GM21529 (cell line): Measurements from ENCODE around the gene MTMR10.

Experiments
- ATAC-seq: cut with Tn5 transposase; IDR thresholded peaks from one replicate; pipeline ENCODE4 v1.9.1; 2021; ENCODE audit not compliant: unreplicated experiment

The MTMR10 gene

DNA sequence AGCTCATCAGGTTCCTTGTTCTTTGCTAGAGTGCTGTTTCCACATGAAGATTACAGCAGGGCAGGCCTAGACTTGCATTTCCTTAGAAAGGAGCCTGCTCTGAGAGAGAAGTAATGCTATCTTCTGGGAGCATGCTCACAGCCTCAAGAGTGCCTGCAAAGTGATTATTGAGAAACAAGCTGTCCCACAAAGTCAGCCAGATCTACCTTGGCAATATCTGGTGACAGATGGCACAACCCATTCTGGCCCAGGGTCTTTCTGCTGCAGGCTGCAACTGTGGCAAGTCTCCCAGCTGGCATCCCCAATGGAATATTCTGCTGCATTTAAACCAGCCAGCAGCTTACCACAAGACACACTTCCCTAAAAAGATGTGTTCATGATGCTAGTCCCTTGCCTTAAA is 29.3 kb downstream of the MTMR10 start:
- no peak for ATAC-seq

DNA sequence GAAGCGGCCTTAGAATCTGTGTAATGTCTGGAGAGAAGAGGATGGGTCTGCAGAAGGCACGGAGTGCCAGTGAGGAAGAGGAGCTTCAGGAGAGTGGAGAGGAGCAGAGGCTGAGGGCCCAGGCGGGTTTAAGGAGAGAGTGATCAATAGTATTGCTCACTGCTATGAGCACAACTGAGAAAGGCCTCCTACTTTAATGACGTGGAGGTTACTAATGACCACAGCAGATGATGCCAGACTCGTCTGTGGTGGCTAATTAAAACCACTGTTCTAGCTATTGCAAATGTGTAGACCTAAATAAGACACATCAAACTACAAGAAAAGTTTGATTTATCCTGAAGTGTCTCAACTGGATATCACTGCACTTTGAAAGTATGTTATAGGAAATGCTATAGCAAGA is 33.2 kb downstream of the MTMR10 start:
- no peak for ATAC-seq

DNA sequence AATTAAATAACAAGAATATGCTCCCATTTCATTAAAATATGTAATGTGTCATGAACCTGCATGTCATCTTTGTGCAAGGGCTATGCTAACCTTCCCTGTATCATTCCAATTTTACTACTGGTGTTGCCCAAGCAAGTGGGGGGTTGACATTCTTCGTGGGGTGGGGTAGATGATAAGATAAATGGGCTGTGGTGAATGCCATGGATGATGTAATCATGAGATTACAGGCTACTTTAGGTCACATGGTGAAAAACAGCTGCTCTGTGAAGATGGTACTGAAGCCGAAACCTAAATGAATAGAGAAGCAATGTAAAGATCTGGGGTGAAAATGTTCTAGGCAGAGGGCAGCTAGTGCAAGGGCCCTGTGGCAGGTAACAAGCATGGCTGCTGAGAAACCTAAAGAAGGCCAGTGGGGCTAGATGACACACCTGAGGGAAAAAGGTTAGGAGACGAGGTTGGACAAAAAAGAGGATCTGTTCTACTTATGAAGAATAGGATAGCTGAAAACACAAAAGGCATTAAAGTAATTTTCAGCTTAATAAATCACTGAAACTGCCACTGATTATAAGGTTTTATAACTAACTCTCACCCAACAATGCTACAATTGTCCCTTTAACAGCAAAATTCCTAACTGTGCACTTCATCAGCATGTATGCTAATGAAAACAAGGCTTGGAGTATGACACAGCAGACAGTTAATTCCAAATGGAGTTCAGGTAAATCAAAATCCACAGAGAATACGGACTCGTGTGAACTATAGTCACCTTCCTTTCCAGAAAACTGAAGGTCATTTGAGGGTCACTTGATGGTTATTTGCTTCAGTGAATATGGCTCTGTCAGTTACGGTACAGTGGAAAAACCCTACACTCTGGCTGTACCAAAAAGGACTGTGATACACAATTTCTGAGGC is 35.0 kb downstream of the MTMR10 start:
- no peak for ATAC-seq

DNA sequence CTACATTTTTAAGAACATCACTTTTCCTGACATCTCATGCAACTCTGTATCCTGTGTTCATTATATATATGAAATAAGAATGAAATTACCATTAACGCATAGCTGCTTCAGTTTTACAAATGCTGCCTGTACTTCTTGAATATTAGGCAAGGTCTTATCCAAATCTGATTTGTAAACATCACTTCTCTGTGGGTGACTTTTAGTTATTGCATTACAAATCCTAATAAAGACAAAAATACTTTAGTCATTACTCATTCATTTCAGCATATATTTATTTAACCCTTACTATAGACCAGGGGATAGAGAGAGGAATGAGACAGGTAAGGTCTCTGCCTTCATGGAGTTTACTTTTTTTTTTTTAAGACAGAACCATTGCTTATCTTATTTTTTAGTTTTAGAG is 36.8 kb downstream of the MTMR10 start:
- no peak for ATAC-seq

DNA sequence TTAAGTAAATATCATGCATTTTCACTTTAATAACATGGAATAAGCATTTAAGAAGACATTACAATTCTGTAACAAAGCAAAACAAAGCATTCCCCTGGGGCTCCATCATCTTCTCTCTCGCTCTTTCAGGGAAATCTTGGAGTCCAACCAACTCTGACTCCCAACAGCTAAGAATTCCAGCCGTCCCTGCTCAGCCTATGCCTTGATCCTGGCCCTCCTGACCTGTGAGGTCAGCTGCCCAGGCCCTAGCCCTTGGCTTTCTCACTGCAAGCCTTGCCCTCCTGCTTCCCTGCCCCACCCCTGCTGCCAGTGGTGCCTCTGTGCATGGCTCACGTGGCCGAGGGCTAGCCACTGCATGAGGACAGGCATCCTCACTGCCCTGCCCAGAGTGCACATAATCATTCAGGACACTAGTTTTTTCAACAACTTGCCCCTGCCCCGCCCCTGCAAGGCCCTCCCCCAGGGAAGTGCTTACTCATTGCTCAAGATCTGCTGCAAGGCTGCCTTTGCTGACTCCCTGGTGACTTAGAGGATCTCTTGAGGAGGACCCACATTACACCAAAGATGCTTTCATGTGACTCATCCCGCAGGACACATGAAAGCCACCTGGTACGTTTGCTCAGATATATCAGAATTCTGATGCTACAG is 37.6 kb downstream of the MTMR10 start:
- no peak for ATAC-seq

DNA sequence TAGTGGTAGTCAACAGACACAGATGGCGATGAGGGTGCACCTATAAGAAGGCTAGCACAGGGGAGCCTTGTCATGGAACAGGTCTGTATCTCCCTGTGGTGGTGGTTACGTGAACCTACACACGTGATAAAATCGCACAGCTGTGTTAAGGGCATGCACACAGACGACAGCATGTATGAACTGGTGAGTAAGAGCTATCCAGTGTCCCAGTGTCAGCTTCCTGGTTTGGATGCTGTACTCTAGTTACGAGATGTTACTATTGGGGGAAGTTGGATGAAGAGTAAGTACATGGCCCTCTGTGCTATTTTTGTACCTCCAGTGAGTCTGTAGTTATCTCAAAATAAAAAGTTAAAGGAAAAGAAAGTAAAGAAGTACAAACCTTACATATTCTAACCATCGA is 38.2 kb downstream of the MTMR10 start:
- ATAC-seq: no peak

DNA sequence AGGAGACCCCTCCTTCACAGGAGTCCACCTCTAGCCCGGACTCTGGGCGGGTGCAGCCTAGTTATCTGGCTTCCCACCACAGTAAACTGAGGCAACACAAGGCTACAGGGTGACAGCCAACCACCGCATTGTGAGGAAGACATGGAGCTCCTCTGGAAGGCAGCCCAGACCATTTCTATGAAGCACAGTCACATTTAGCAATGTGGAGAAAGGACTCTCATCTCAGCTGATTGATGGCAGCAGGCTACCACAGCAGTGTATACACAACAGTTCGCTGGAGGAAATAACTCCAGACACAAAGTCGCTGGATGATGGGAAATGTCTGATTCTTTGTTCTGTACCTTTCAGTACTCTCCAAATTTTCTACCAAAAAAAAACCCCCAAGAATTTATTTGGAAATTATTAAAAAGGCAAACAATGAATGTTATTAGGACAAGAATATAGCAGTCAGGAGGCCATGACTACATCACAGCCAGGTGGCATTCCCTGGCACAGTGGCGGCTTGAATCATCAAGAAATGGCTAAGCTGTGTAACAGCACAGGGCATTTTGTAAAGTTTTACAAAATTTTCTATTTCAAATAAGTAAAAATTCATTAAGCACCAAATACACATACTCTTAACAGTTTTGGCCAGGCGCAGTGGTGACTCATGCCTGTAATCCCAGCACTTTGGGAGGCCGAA is 47.6 kb downstream of the MTMR10 start:
- ATAC-seq: no peak

DNA sequence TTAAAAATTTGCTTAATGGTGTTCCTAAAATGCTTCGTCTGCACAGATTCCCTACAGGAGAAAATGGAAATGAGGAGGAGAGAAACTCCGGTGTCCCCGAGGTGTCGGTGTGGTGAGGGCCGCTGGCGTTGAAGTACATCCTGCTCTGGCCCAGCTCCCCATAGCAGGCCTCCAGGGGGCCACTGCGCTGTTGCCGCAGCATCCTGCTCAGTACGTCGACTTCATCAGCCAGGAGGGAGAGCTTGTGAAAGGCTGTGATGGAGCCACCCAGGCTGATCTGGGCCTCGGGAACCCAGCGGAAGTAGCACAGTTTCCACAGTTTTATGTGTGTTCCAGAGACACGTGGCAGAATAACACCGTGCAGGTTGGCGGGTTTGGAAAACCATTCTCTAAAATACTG is 49.9 kb downstream of the MTMR10 start:
- no peak for ATAC-seq

DNA sequence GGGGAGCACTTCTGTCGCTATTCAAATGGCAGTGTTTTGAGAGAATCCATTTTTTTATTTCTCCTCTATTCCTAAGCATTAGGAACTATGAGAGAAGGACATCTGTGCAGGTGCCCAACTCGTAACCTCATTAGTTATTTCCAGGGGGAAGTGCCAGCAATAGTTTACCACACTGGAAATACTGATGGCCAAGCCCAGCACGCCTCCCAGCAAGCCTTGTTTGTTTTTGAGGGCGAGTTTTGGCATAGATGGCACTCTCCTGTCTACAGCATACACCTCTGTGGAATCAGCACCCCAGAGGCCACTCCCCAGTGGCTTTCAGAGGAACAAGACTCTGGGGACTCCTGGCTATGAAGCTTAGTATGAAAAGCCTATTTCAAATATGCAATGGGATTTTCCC is 51.1 kb downstream of the MTMR10 start:
- no peak for ATAC-seq

DNA sequence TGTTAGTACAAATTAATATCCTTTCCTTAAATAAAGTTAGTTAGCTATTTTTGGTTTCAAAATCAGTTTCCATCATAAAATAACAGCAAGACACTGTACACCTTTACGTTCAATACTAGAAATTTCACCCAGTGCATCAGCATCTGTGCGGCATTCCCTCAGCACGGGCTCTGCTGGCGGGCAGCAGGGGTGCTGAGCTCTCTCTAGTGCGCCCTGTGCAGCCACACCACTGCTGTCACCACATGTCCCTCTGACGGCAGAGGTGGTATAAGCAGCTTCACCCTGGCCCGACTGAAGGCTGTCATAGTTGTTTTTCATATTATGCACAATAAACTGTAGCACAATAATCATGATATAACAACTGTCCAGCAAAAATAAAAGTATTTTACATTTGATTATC is 52.3 kb downstream of the MTMR10 start:
- ATAC-seq: no peak

DNA sequence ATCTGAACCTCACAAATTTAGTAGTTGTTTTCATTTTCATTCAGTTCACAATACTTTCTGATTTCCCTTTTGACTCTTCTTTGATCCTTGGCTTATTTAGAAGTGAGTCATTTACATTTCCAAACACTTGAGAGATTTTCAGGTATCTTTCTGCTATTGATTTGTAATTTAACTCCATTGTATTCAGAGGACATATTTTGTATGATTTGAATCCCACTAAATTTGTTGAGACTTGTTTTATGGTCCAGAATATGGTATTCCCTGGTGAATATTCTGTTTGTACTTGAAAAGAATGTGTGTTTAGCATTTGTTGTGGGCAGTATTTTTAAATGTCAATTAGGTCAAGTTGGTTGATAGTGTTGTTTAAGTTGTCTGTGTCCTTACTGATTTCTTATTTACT is 58.1 kb downstream of the MTMR10 start:
- ATAC-seq: no peak

DNA sequence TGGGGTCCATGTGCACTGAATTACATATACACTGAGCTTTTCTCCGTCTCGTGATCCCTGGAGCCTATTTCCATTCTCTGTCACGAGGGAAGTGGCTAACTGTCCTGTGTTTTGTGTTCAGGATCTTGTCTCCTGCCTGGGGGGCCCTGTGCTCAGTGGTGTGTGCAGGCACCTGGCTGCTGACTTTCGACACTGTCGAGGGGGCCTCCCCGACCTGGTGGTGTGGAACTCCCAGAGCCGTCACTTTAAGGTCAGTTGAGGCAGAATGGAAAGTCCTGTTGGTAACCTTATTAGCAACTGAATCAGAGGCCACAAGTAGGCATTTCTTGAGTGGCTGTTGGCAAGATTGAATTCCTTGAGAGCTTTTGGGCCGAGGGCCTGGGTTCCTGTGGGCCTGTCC is 61.0 kb downstream of the MTMR10 start:
- no peak for ATAC-seq

DNA sequence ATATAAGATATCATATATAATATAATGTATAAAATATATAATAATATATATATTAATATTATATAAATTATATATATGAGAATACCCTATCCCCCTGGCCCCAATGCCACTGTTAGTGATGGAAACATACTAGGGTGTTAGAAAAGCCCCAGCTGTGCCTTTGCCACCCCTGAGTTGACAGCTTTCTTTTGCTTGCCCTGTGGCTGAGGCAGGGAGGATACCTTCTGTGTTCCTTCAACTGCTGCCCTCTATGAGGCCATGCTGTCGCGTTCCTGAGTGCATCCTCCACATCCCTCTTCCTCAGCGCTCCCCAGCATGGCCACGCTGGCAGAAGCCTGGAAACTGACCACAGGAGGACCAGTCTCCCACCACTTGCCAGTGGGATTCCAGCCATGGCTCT is 61.4 kb downstream of the MTMR10 start:
- no peak for ATAC-seq

DNA sequence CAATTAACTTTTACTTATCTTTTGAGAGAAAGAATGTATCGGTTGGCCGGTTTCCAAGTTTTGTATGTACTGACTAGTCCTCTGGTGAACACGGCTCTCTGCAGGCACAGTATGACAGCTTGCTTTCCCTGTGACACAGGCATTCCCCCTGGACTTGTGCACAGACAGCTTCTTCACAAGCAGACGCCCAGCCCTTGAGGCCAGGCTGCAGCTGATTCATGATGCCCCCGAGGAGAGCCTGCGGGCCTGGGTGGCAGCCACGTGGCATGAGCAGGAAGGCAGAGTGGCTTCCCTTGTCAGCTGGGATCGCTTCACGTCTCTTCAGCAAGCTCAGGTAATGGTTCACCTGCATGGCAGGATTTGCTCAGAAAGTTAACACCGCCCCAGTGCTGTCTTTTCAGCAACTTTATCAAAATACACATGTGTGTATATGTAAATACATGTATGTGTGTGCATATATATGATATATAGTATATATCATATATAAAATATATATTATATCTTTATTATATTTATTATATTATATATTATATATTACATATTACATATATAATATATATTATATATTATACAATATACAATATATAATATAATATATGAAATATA is 62.3 kb downstream of the MTMR10 start:
- no peak for ATAC-seq

DNA sequence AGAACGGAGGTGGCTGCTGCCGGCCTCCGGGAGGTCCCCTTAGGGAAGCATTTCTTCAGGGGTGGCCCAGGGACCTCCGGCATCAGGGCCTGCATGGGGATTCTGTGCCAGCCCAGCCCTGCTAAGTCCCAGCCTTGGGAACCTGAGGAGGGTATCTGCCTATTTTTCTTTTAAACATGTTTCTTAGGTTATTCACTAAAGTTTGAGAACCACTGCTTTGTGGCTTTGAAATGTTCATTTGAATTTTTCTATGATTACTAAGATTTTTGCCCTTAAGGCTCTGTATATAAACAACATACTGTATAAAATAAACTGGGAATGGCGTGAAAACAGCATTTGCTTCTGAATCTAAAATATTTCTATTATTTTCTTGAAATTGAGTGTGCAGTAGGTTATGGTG is 63.4 kb downstream of the MTMR10 start:
- no peak for ATAC-seq

DNA sequence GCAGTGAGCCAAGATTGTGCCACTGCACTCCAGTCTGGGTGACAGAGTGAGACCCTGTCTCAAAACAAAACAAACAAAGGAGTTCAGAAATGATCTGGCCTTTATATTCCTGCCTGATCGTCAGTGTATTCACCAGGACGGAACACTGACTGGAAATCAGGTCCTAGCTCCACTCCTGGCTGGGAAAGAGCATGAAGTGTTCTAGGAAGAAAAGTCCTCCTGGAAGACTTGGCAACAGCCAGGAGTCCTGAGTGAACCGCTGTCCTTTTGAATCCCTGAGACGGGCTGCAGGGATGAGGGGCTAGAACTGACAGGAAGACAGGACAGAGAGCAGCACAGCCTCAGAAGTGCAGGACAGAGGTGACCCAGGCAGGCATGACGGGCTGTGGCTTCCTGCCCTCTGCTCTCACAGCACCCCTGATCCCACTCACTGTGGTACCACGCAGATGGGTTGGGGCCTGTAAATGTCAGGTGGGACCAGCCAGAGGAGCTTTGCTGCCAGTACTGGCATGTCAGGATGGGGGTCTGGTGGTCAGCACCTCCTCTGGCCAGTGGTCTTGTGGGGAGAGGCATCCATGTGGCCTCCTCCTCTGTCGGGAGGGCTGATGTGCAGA is 64.2 kb downstream of the MTMR10 start:
- no peak for ATAC-seq

DNA sequence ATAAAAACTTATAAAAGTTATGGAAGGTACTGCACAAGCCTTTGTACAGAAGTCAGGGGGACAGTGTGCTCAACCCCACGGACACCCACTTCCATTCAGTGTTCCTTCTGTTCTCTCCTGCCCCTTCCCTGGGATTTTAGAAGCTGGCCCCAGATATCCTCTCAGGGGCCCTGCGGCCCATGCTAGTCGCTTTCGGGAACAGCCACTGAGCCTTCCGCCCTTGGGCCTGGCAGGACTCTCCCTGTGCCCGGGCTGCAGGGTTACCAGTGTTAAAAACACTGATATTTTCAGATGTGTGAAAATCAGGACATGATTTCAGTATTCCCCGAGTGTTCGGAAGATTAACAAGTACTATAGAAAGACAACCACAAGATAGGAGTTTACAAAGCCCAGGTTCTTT is 65.3 kb downstream of the MTMR10 start:
- no peak for ATAC-seq

DNA sequence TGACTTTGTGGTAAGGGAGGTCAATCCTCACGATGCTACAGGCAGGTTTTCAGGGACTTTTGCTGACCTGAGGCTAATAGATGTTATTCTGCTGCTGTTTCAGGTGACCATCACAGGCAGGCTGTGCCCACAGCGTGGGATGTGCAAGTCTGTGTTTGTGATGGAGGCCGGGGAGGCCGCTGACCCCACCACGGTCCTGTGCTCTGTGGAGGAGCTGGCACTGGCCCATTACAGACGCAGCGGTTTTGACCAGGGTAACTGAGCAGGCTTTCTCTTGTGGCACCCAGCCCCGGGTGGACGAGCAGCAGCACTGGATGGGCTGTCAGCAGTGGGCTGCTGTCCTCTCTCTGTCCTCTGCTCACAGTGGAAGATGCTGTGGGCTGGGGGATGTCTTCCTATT is 65.7 kb downstream of the MTMR10 start:
- no peak for ATAC-seq

DNA sequence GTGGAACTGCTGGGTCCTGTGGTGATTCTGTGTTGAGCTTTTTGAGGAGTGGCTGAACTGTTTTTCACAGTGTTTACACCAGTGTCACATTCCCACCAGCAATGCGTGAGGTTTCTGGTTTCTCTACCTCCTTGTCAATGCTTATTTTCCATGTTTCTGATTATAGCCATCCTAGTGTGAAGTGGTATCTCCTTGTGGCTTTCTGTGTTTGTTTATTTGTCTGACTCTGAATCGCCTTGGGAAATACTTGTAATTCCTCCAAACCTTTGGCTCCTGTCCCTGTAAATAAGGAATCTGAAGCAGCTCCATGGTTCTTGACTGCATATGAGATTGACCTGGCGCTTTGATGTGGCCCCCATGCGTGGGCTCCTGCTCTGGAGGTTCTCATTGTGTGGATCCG is 67.1 kb downstream of the MTMR10 start:
- no peak for ATAC-seq

DNA sequence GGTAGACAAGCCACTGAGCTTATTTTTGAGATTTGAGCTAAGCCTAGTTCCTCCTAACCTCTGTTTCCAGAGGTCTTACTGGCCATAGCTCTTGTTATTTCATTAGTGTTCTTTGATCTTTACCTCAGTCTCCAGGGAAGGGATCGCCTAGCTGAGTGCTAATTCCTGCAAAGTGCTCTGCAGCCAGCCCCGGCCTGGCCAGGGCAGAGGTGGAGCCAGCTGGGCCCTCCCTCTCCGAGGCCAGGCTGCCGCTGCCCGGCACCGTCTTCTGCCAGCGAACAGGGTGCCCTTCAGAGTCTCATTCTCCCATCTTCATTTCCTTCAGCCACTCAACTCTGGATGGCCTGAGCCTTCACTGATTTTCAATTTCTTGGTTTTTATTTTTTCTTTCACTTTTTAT is 68.0 kb downstream of the MTMR10 start:
- no peak for ATAC-seq
